Spinal cord (tissue), 10 donors: ENCODE data around the gene SOD3. TPM values are rescaled to one million over a fixed set of nuclear protein-coding genes. Genes with fewer than 3 reads are reported as not detected.

Experiments used
- DNase-seq, 6 donors: peaks; one replicate each; pipeline versions ENCODE4 v3.0.0 to v3.0.0-alpha.2; 2013 to 2015; ENCODE audit warnings: low spot score in 6 of 6, low read depth in 4 of 6
- H3K27ac ChIP-seq: one replicate; pipeline ENCODE4 v1.5.1; 2013; ENCODE audit warnings: low read depth, low read length, control low read depth
- H3K27me3 ChIP-seq: one replicate; pipeline ENCODE4 v1.6.1; 2013; ENCODE audit warnings: low read length; ENCODE audit not compliant: control insufficient read depth, insufficient read depth
- H3K36me3 ChIP-seq: one replicate; pipeline ENCODE4 v1.6.1; 2013; ENCODE audit warnings: low read length; ENCODE audit not compliant: control insufficient read depth, insufficient read depth
- H3K4me1 ChIP-seq: one replicate; pipeline ENCODE4 v1.6.1; 2013; ENCODE audit warnings: low read length; ENCODE audit not compliant: control insufficient read depth, insufficient read depth
- H3K4me3 ChIP-seq: one replicate; pipeline ENCODE4 v1.5.1; 2013; ENCODE audit warnings: low read depth, low read length, control low read depth
- H3K9me3 ChIP-seq: one replicate; pipeline ENCODE4 v1.6.1; 2013; ENCODE audit warnings: low read length; ENCODE audit not compliant: control insufficient read depth, insufficient read depth
- WGBS: methylation state at CpG from one replicate; pipeline ENCODE4 v1.1.5; 2013; ENCODE audit warnings: missing lambda C conversion rate; ENCODE audit not compliant: insufficient coverage; 5-methylcytosine and 5-hydroxymethylcytosine counted together
- polyA plus RNA-seq, 2 donors: library from polyadenylated mRNA; unstranded; fragments of 120-200 nt; gene quantifications; one replicate each; pipeline ENCODE4 v1.2.1, GENCODE V29; 2013; ENCODE audit not compliant: insufficient read length in 2 of 2
- total RNA-seq, 2 donors: library from RNA; depleted of rRNA in 1 of 2; stranded (reverse); fragments of 120-200 nt in 1 of 2; fragments of >200 nt in 1 of 2; gene quantifications; one replicate each; pipeline versions ENCODE4 v1.2.3 to v1.2.4, GENCODE V29; 2013 to 2014
- donor health status: healthy.

The SOD3 gene
- total and polyA plus RNA-seq, 4 donors: 2.6 to 11.2 (median 6.6) TPM

DNA sequence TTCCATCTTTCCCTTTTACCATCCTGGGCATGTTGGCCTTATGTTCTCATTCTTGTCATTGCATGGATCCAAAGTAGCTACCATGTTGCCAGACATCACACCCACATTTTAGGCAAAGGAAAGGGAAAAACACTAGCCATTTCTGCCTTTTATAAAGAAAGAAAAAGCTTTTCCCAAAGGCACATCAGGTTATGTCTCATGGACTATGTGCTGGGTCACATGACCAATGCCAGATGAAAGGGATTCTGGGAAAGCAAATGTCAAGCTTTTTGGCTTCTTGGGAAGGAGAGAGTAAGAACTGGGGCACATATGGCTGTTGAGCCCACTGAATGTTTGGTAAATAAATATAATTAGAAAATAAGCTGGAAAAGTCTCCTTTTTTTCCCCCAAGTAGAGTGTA lies 4.3 kb upstream of the SOD3 start:
- Histone ChIP-seq H3K4me1 (peaks cover 13% of the 10 kb centered on the region), H3K9me3 (no peaks in the 10 kb centered on the region), H3K27ac (no peak overlapping the region), H3K4me3 (no peak overlapping the region), H3K27me3 (peaks cover 3% of the 10 kb centered on the region), H3K36me3 (no peaks in the 10 kb centered on the region)
- no peak for DNase-seq

GRCh38 chr4:24792552-24792951 lies 2.8 kb upstream of the SOD3 start:
- Histone ChIP-seq H3K36me3 (no peaks in the 10 kb centered on the region), H3K4me1 (peaks cover 13% of the 10 kb centered on the region), H3K27me3 (peaks cover 9% of the 10 kb centered on the region), H3K9me3 (no peaks in the 10 kb centered on the region), H3K4me3 (no peak overlapping the region), H3K27ac (no peak overlapping the region)
- WGBS: no CpG with 5 or more reads among the region's 4 CpGs
- DNase-seq: no peak

DNA sequence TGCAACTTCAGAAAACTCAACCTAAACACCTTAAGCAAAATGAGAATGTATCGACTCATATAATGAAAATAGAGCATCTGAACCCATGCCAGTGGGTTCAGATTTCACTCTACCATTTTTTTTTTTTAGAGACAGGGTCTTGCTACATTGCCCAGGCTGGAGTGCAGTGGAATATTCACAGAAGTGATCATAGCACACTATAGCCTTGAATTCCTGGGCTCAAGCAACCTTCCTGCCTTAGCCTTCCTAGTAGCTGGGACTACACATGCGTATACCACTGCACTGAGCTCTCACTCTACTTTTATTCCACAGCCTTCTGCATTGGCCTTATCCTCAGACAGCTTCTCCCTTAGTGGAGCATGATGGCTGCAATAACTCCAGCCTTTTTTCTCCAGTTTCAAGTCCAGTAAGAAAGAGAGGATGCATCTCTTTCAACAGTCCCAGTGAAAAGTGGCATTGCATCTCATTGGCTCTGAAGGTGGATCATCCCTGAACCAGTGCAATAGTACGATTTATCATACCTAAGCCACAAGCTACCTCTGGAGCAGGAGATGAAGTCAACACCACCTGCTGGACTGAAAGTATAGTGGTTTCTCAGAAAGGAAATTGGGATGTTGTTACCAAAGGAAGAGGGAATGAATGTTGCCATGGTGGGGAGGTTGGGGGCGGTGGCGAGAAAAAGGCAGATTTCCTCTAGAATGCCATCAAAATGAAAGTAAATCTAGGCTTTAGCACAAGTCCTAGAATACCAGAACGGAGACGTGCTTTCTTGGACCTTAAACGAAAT lies 2.0 kb upstream of the SOD3 start:
- WGBS: 94% methylated on average over 3 of the region's 8 CpGs
- Histone ChIP-seq H3K27ac (no peak overlapping the region), H3K27me3 (peaks cover 15% of the 10 kb centered on the region), H3K36me3 (no peaks in the 10 kb centered on the region), H3K4me1 (peaks cover 13% of the 10 kb centered on the region), H3K9me3 (no peaks in the 10 kb centered on the region), H3K4me3 (no peak overlapping the region)
- peak in 1 of 6 donors; percentile 22 for DNase-seq

DNA sequence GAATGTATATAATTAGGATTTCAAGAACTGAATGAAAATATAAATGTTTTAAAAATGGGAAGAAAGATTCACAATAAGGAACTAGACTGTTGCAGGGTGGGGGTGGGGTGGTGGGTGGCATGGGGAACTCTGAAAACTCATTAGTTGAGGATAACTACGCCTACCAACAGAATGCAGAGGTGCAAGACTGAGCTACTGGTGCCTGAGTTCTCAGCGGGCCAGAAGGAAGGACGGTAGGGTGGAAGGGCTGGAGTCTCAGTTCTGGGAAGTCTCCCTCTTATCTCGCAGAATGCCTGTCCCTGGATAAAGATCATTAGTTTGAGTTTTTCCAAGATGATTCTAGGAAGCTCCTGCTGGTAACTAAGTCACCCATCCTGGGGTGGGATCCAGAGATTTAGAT lies 1.3 kb upstream of the SOD3 start:
- no peak overlapping the region for H3K4me3 ChIP-seq
- H3K36me3 ChIP-seq: no peaks in the 10 kb centered on the region
- peaks cover 13% of the 10 kb centered on the region for H3K4me1 ChIP-seq
- H3K27ac ChIP-seq: no peak overlapping the region
- DNase-seq: no peak
- no peaks in the 10 kb centered on the region for H3K9me3 ChIP-seq
- WGBS: 69% methylated on average over 4 of the region's 4 CpGs
- peaks cover 21% of the 10 kb centered on the region for H3K27me3 ChIP-seq

- peaks cover 13% of the 10 kb centered on the region for H3K4me1 ChIP-seq
- H3K27me3 ChIP-seq: peaks cover 26% of the 10 kb centered on the region
- H3K27ac ChIP-seq: no peak overlapping the region
- no peaks in the 10 kb centered on the region for H3K36me3 ChIP-seq
- H3K9me3 ChIP-seq: no peaks in the 10 kb centered on the region
- DNase-seq: no peak
- WGBS: 83% methylated on average over 8 of the region's 10 CpGs
- no peak overlapping the region for H3K4me3 ChIP-seq
These were observed 893 bp upstream of the SOD3 start for GRCh38 chr4:24794480-24794879.

GRCh38 chr4:24795666-24796381 lies 451 bp downstream of the SOD3 start:
- no peaks in the 10 kb centered on the region for H3K9me3 ChIP-seq
- WGBS: 42% methylated on average over 5 of the region's 9 CpGs
- H3K36me3 ChIP-seq: no peaks in the 10 kb centered on the region
- H3K27me3 ChIP-seq: peaks cover 36% of the 10 kb centered on the region
- H3K4me3 ChIP-seq: peak overlapping the region; percentile 26
- no peak overlapping the region for H3K27ac ChIP-seq
- no peak for DNase-seq
- H3K4me1 ChIP-seq: peaks cover 21% of the 10 kb centered on the region

- DNase-seq: no peak
- Histone ChIP-seq H3K27me3 (peaks cover 41% of the 10 kb centered on the region), H3K36me3 (no peaks in the 10 kb centered on the region), H3K4me3 (no peak overlapping the region), H3K9me3 (no peaks in the 10 kb centered on the region), H3K27ac (no peak overlapping the region), H3K4me1 (peaks cover 21% of the 10 kb centered on the region)
These were observed 1.2 kb downstream of the SOD3 start for GRCh38 chr4:24796620-24797019.

DNA sequence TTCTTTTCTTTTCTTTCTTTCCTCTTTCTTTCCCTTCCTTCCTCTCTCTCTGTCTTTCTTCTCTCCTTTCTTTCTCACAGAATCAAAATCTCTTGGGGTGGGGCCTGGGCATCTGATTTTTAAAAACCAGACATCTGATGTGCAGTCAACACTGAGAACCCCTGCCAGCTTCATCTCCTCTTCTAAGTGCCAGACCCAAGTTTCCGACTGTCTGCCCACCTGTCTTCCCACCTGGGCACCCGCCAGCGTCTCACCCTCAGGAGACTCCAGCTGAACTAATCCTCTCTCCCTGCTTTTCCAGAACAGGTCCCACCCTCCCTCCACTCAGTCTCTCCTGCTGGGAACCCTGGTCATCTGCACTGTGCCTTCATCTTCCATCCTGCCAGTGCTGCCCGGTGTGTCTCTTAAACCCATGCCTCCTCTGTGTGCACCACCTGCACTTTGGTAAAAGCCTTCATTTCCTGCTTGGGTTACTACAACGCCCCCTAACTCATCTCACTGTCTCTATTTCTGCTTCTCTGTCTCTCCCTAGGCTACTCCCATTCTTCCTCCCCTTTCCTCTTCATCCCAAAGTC lies 2.8 kb downstream of the SOD3 start:
- Histone ChIP-seq H3K9me3 (no peaks in the 10 kb centered on the region), H3K4me3 (no peak overlapping the region), H3K36me3 (no peaks in the 10 kb centered on the region), H3K27me3 (peaks cover 41% of the 10 kb centered on the region), H3K4me1 (peaks cover 21% of the 10 kb centered on the region), H3K27ac (no peak overlapping the region)
- WGBS: 68% methylated on average over 5 of the region's 5 CpGs
- DNase-seq: no peak

DNA sequence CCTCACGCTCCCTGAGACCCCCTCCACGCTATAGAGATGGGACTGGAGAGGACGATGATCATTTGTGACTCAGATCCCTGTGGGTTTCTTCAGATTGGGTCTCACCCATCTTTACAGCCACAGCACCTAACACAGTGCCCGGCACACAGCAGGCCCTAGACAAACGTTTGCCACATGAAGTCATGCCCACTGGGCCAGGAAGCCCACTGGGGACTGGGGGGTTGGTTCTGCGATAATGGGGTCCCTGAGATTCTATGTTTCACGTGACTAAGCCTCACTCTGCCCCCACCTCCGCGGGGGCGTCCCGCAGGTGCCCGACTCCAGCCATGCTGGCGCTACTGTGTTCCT lies 3.8 kb downstream of the SOD3 start:
- 81% methylated on average over 11 of the region's 13 CpGs for WGBS
- H3K27ac ChIP-seq: no peak overlapping the region
- H3K27me3 ChIP-seq: peaks cover 41% of the 10 kb centered on the region
- peaks cover 21% of the 10 kb centered on the region for H3K4me1 ChIP-seq
- H3K9me3 ChIP-seq: no peaks in the 10 kb centered on the region
- no peaks in the 10 kb centered on the region for H3K36me3 ChIP-seq
- no peak for DNase-seq
- no peak overlapping the region for H3K4me3 ChIP-seq
